ENCODE measurements around the gene CRYL1.

GRCh38 chr13:20489185-20489820, 36.4 kb downstream of the CRYL1 start:
- TF ChIP-seq CTCF (IDR thresholded peaks at IDR 0.05) (peak in 5 of 7 experiments; percentile 9 to 43 (median 29)), POLR2A (IDR thresholded peaks at IDR 0.05) (no peak)
